ENCODE data around the gene SLC7A9. TPM values are rescaled to one million over a fixed set of nuclear protein-coding genes. Genes with fewer than 3 reads are reported as not detected.
"Not testable (repeated sequence)": the region's sequence is repeated elsewhere in the genome, so short reads cannot be mapped to it uniquely, and the experiment has no call there.

The SLC7A9 gene
- total and polyA plus RNA-seq, 2 of the 13 experiments (the other 11 are each of a cell fraction or from before 2014, with no cell fraction given), result 4.7 to 8.3 TPM

GRCh38 chr19:32852216-32852615 is 17.4 kb downstream of the SLC7A9 start (continued):
- TF ChIP-seq CERS6 (CRISPR knock-in tag; IDR thresholded peaks at IDR 0.05), result no peak
- no peak for TF ChIP-seq ZBTB44 (CRISPR knock-in tag; IDR thresholded peaks at IDR 0.05)
- TF ChIP-seq CBX2 (IDR thresholded peaks at IDR 0.05; ENCODE audit: low read depth, low read length), result no peak
- no peak for TF ChIP-seq CBX2 (CRISPR knock-in tag; IDR thresholded peaks at IDR 0.05; ENCODE audit: low read depth)
- TF ChIP-seq HNRNPUL1 (IDR thresholded peaks at IDR 0.05; ENCODE audit: low read depth, low read length), result no peak
- TF ChIP-seq ZNF3 (CRISPR knock-in tag; IDR thresholded peaks at IDR 0.05), result no peak

GRCh38 chr19:32848035-32848434 is 21.5 kb downstream of the SLC7A9 start:
- H3K36me3 ChIP-seq (replicated peaks in 1 of 2; ENCODE audit: control insufficient read depth in 1 of 2, insufficient read depth in 2 of 2, low read length in 2 of 2); H3K27me3 ChIP-seq (ENCODE audit: control insufficient read depth in 1 of 2, insufficient read depth in 2 of 2, low read length in 2 of 2); ATAC-seq; H3K9ac ChIP-seq (ENCODE audit: insufficient read depth, low read depth, low read length); CTCF ChIA-PET (ENCODE audit: low intra/inter-chr PET ratio, low total read pairs); H4K20me1 ChIP-seq (ENCODE audit: insufficient read depth, low read length); H3K27ac ChIP-seq (ENCODE audit: extremely low read length, insufficient read depth, low read length); H3K9me3 ChIP-seq (ENCODE audit: low read length); H3K4me3 ChIP-seq (replicated peaks in 1 of 3; ENCODE audit: insufficient read depth in 1 of 3, low read depth in 2 of 3, low read length in 3 of 3); H3K4me2 ChIP-seq (ENCODE audit: low read depth, low read length); DNase-seq (ENCODE audit: low spot score); H3K4me1 ChIP-seq (ENCODE audit: insufficient read depth, low read length); BruUV-seq (replicated peaks); intact Hi-C loops (cut with micrococcal nuclease; ENCODE audit: unreplicated experiment); FAIRE-seq; H3K79me2 ChIP-seq (ENCODE audit: insufficient read depth, low read length); in situ Hi-C loops (cut with HindIII; ENCODE audit: extremely low pct_ligation_motif_present, low pct_unique_long_range_greater_than_20kb); H2AFZ ChIP-seq (ENCODE audit: low read length); POLR2A ChIA-PET: not testable (repeated sequence)
- 100% methylated on average over 1 of the region's 2 CpGs for WGBS (ENCODE audit: low lambda C conversion rate)
